SU-DHL-6 (cell line): Measurements from ENCODE around the gene CRISP2.

Experiments used
- CTCF ChIP-seq: fragments of 200-600 bp; sonication (generic); IDR thresholded peaks from one replicate; pipeline ENCODE4 v1.5.1; 2017; ENCODE audit warnings: antibody characterized with exemption, mild to moderate bottlenecking, low read length, moderate library complexity; ENCODE audit not compliant: insufficient read depth, poor library complexity, severe bottlenecking
- EZH2phosphoT487 ChIP-seq: fragments of 200-600 bp; sonication (generic), shearing (Covaris generic); conservative IDR thresholded peaks from 2 replicates; pipeline ENCODE4 v1.6.1; 2018; ENCODE audit warnings: mild to moderate bottlenecking, antibody characterized with exemption, low read length, moderate library complexity, mixed read lengths

GRCh38 chr6:49733680-49734079, 20.3 kb upstream of the CRISP2 start:
- TF ChIP-seq CTCF (no peak), EZH2phosphoT487 (no peak)
